Stimulated activated CD4-positive, alpha-beta T cell treated with anti-CD3 and anti-CD28 coated beads, Interleukin-15, amount 100 ng/mL, for 24 hours (primary cell): ENCODE results near the gene PLEKHH2.

Experiments used
- DNase-seq: peaks from one replicate; pipeline ENCODE4 v3.0.0-alpha.2; 2020

The PLEKHH2 gene

GRCh38 chr2:43766006-43766405 lies 128.9 kb downstream of the PLEKHH2 start:
- no peak for DNase-seq

GRCh38 chr2:43773876-43774613 lies 137.0 kb downstream of the PLEKHH2 start, which contains the start of gene DYNC2LI1:
DYNC2LI1 (plus strand) TSS chr2:43774039; CDS start chr2:43774139, 100 bp downstream.
- peak; percentile 91 for DNase-seq

- no peak for DNase-seq
Observed at GRCh38 chr2:43774617-43775016, 137.6 kb downstream of the PLEKHH2 start.

- peak; percentile 20 for DNase-seq
Observed at GRCh38 chr2:43776324-43776723, 139.3 kb downstream of the PLEKHH2 start.

- DNase-seq = peak; percentile 41
Observed at GRCh38 chr2:43777306-43777926, 140.4 kb downstream of the PLEKHH2 start.

- DNase-seq = no peak
Observed at GRCh38 chr2:43778233-43778632, 141.2 kb downstream of the PLEKHH2 start.

GRCh38 chr2:43787895-43788294 lies 150.8 kb downstream of the PLEKHH2 start:
- no peak for DNase-seq

- DNase-seq = no peak
Observed at GRCh38 chr2:43788646-43789045, 151.6 kb downstream of the PLEKHH2 start.

- no peak for DNase-seq
Observed at GRCh38 chr2:43790147-43790546, 153.1 kb downstream of the PLEKHH2 start.

- no peak for DNase-seq
Observed at GRCh38 chr2:43791035-43791765, 154.1 kb downstream of the PLEKHH2 start.

- DNase-seq = no peak
Observed at GRCh38 chr2:43792653-43793052, 155.6 kb downstream of the PLEKHH2 start.

- DNase-seq = no peak
Observed at GRCh38 chr2:43794956-43795355, 157.9 kb downstream of the PLEKHH2 start.

- no peak for DNase-seq
Observed at GRCh38 chr2:43796206-43796605, 159.1 kb downstream of the PLEKHH2 start.

- DNase-seq = no peak
Observed at GRCh38 chr2:43798300-43798699, 161.2 kb downstream of the PLEKHH2 start.

- DNase-seq = no peak
Observed at GRCh38 chr2:43800894-43801293, 163.8 kb downstream of the PLEKHH2 start.

GRCh38 chr2:43802135-43802534 lies 165.1 kb downstream of the PLEKHH2 start:
- DNase-seq = no peak

GRCh38 chr2:43803113-43803512 lies 166.1 kb downstream of the PLEKHH2 start:
- DNase-seq = no peak

GRCh38 chr2:43806719-43807031 lies 169.6 kb downstream of the PLEKHH2 start:
- no peak for DNase-seq

GRCh38 chr2:43810452-43810851 lies 173.4 kb downstream of the PLEKHH2 start:
- no peak for DNase-seq

- DNase-seq = no peak
Observed at GRCh38 chr2:43810888-43811287, 173.8 kb downstream of the PLEKHH2 start.

- DNase-seq = no peak
Observed at GRCh38 chr2:43812006-43812405, 174.9 kb downstream of the PLEKHH2 start.

- DNase-seq = no peak
Observed at GRCh38 chr2:43812947-43813346, 175.9 kb downstream of the PLEKHH2 start.

GRCh38 chr2:43814711-43815110 lies 177.7 kb downstream of the PLEKHH2 start:
- DNase-seq = no peak
